ENCODE results near the gene DTYMK. TPM values are rescaled to one million over a fixed set of nuclear protein-coding genes. Genes with fewer than 3 reads are reported as not detected.

Gene DTYMK
- polyA plus RNA-seq, 4 donors = 31.9 to 53.3 (median 37.0) TPM

DNA sequence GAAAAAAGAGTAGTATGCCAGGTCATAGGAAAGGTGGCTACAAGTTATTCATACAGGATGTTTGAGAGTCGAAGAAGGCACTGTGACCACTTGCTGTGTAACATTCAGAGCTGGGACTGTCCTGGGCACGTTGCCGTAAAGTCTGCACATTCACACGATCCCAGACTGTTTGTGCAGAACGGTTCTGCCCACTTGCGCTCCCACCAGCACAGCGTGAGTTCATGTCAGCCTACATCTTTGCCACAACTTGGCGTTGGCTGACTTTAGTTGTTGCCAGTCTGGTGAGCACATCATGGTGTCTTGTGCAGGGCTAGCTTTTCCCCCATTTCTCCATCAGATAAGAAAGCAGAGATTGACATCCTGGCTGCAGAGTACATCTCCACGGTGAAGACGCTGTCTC, 22.3 kb upstream of the DTYMK start:
- DNase-seq (ENCODE audit: low read depth in 4 of 4, low spot score in 3 of 4) = no peak

DNA sequence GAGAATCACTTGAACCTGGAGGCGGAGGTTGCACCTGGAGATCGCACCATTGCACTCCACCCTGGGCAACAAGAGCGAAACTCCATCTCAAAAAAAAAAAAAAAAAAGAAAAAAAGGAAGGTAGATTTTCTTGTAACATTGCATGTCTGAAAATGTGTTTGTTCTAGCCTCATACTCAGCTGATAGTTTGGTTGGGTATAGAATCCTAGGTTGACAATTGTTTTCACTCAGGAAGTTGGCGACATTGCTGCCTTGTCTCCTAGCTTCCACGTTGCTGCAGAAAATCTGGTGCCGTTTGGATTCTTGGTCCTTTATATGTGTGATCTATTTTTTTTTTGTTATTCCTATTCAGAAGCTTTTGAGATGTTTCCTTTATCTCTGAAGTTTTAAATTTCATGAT, 19.9 kb upstream of the DTYMK start:
- DNase-seq (ENCODE audit: low read depth in 4 of 4, low spot score in 3 of 4) = no peak

DNA sequence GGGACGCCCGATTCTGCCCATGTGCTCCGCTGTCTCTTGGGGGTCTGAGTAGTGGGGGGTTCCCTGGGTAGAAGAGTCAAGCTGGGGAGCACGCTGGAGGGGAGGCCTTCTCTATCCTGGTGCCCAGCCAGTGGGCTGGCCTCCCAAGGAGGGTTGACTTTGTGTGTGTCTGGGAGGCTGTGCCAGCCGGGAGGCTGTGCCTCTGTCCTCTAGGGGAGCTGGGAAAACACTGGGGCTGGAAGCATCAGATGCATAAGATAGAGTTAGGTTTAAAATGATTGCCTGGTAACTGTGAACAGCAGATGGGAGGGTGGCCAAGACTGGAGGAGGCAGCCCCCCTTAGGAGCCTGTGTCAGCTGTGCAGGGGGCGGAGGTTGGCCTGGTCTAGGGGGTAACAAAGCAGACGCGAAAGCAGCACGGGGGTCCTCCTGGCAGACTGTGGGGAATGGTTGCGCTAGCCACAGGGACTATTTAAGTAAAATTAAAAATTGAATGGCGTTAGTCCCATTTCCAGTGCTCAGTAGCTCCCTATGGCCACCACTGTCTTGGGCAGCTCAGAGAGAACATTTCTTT, 16.5 kb upstream of the DTYMK start:
- DNase-seq (ENCODE audit: low read depth in 4 of 4, low spot score in 3 of 4) = no peak

DNA sequence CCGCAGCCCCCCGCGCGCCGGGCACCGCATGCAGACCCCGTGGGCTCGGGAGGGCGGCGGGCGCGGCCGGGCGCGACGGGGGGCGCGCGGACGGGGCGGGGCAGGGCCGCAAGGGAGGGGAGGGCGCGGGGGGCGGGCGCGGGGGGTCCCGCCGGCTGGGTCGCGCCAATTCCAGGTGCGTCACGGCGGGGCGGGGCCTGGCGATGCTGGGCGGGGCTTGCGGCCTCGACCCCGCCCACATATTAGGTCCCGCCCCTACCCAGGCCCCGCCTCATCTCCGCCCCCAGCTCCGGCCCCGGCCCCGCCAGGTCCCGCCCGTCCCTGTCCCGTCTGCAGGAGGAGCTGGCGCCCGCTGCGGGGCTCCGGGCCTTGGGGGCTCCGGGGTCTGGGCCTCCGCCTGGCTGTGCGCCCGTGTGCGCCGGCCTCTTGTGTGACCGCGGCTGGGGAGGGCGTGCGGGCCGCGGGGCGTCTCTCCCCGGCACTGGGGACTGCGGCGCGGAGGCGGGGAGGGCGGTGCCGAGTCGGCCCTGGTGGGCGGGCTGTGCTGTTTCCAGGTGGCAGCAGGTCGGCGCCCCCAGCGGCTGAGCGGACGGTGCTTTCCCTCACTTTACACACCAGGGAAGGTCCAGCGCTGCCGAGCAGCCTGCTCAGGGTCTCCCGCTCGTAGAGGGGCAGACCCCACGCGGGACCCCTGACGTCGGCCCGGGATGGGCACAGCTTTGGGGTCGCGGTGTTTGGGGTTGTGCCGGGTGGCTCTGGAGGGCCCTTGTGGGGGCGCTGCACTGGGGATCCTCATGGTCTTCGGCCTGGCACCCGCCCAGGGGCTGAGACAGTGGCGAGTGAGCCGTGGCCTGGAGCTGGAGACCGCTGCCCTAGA, 15.8 kb upstream of the DTYMK start:
- peak in 3 of 4 donors; percentile 33 to 74 (median 68) for DNase-seq (ENCODE audit: low read depth in 4 of 4, low spot score in 3 of 4)

DNA sequence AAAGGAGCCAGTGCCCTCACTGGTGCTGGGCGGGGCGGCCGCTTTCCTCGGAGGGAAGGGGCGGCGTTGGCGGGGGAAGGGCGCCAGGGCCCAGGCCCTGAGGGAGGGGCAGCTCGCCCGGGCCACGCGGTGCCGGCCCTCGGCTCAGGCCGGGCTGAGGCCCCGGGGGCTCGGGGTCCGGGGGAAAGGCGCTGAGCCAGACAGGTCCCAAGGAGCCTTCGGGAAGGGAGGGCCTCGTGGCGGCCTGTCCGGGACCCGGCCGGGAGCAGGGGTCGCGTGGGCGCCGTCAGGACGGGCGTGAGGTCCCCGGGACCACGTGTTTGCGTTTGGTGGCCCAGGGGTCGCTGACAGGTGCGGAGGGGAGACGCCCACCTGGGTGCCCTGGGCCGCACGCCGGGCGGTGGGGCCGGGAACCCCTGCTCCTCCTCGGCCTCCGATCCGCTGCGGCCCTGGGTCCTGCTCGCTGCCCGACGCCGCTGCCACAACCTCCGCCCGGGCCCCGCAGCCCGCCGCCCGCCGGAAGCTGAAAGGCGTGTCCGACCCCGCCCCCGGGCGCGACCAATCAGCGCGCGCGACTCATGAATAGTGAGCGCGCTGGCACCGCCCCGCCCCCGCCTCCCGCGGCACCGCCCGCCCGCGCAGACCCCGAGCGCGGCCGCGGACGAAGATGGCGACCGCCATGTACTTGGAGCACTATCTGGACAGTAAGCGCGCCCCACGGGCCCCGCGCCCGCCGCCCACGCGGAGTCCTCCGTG, 15.0 kb upstream of the DTYMK start, which contains the start of gene ING5:
Gene ING5 (plus strand): TSS at position 641 of the 756 bp plus-strand sequence. CDS start 27 bp downstream, at position 668.
- DNase-seq (ENCODE audit: low read depth in 4 of 4, low spot score in 3 of 4) = peak; percentile 73 to 85 (median 82)

DNA sequence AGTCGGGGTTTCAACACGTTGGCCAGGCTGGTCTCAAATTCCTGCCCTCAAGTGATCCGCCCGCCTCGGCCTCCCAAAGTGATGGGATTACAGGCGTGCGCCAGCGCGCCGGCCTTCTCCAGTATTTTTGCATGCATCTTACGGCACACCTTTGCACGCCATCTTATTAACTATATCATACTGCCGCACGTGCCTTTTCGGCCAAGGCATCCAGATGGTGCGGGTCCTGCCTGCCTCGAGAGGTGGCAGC, 14.5 kb upstream of the DTYMK start:
- no peak for DNase-seq (ENCODE audit: low read depth in 4 of 4, low spot score in 3 of 4)

DNA sequence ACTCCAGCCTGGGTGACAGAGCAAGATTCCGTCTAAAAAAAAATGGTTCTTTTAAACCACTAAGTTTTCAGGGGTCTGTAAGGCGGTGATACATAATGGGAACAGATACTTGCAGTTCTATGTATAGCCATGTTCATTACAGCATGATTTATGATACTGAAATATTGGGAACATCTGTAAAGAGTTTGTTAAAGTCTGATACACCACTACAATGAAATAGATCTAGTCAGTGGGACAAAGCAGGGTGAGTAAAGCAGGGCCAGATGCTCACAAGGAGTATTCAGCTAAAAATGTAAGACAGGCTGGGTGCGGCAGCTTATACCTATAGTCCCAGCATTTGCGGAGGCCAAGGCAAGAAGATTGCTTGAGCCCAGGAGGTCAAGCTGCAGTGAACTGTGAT, 9.0 kb upstream of the DTYMK start:
- DNase-seq (ENCODE audit: low read depth in 4 of 4, low spot score in 3 of 4) = no peak

DNA sequence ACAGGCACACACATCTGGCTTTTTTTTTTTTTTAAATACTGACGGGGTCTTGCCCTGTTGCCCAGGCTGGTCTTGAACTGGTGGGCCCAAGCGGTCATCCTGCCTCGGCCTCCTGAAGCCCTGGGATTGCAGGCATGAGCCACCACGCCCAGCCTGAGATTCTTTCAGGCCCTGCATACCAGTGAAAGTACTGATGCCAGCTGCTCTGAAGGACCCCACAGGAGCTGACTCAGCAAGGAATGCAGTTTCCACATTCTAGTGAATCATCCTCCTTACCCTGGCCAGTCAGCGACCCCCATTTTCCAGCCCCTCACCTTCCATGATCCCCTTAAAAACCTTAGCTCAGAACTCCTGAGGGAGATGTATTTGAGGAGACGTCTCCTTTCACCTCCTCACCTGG, 5.8 kb upstream of the DTYMK start:
- DNase-seq (ENCODE audit: low read depth in 4 of 4, low spot score in 3 of 4) = no peak

DNA sequence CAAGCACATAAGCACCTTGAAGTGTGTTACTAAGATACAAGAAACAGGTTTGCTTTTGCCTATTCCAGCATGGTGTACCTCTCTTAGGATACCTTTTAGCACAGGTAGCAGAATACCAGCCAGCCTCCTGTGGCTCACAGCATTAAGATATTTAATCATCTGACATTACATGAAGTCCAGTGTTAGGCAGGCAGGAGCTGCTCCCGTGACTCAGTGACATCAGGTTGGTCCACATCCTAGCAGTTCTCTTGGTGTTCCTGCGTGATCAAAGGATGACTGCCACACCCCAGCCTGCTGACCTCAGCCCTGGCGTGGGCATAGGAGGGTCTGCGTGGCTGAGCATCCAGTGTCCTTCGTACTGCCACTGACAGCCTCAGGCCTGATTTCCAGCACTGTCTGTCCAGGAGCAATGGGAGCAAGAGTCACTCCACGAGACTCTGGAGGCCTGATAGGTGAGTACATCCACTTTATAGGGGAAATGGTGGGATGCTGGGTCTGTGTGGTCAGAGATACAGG, 3.6 kb upstream of the DTYMK start:
- DNase-seq (ENCODE audit: low read depth in 4 of 4, low spot score in 3 of 4) = no peak

DNA sequence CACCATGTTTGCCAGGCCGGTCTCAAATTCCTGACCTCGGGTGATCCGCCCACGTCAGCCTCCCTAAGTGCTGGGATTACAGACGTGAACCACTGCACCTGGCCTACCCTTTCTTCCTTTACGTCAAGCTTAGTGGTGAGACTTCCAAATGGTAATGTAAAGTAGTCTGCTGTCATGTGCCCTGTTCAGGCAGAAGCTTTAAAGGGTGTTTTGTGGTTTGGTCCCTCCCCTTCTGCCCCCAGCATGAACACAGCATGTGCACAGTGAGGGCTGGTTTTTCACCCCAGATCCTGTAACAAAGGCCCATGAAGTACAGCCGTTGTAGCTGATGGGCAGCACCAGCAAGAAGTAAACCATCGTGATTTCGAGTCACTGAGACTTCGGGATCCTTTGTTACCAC, 2.7 kb upstream of the DTYMK start:
- DNase-seq (ENCODE audit: low read depth in 4 of 4, low spot score in 3 of 4) = no peak

DNA sequence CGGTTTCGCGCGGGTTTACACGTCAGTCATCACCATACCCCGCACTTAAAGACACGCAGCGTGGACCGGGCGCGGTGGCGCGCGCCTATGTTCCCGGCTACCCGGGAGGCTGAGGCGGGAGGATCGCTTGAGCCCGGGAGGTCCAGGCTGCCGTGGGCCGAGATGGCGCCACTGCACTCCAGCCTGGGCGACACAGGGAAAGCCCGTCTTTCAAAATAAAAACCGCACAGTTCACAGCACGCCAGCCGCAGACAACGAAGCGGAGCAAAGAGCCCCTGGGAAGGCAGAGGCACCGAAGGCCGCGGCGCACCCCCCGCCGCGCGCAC, 328 bp downstream of the DTYMK start:
- DNase-seq (ENCODE audit: low read depth in 4 of 4, low spot score in 3 of 4) = no peak

DNA sequence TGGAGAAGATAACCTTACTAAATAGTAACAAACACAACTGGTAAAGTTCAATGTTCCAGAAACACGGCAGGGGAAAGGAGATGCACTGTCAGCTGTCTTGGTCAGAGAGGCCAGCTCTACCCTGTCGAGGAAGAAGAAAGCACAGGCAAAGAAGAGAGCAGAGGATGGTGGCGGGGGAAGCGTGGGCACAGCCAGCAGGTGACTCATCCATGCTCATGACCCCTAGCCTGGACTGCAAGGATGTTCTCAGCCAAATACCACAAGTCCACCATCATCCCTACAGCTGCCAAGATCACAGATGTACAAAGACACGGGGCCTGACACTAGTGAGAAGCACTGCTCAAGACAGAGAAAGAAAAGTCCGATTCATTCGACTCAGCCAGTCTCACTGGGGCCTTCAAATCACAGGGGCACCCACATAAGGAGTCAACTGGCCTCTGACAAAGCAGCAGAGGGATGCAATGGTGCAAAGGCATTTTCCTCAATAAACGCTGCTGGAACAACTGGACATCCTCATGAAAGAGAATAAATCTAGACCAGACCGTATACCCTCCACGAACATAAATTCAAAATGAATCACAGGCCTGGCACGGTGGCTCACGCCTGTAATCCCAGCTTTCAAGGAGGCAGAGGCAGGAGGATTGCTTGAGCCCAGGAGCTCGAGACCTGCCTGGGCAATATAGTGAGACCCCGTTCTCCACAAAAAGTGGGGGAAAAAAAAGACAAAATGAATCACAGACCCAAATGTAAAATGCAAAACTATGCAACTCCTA, 5.6 kb downstream of the DTYMK start:
- DNase-seq (ENCODE audit: low read depth in 4 of 4, low spot score in 3 of 4) = no peak

DNA sequence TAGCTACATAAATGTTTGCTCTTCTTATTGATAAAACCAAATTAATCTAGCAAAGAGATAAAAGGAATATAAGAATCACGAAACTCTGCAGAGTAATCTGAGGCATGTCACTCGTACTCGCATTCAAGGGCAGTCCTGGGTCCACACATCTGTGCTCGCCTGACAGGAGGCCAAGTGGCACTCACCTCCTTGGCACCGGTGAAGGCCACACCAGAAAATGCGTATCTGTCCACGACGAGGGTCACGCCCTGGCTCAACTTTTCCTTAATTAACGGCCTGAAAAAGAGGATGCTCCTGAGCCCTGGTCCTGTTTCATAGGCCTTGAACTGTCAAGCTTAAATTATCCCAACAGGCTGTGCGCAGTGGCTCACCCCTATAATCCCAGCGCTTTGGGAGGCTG, 6.6 kb downstream of the DTYMK start:
- DNase-seq (ENCODE audit: low read depth in 4 of 4, low spot score in 3 of 4) = no peak

DNA sequence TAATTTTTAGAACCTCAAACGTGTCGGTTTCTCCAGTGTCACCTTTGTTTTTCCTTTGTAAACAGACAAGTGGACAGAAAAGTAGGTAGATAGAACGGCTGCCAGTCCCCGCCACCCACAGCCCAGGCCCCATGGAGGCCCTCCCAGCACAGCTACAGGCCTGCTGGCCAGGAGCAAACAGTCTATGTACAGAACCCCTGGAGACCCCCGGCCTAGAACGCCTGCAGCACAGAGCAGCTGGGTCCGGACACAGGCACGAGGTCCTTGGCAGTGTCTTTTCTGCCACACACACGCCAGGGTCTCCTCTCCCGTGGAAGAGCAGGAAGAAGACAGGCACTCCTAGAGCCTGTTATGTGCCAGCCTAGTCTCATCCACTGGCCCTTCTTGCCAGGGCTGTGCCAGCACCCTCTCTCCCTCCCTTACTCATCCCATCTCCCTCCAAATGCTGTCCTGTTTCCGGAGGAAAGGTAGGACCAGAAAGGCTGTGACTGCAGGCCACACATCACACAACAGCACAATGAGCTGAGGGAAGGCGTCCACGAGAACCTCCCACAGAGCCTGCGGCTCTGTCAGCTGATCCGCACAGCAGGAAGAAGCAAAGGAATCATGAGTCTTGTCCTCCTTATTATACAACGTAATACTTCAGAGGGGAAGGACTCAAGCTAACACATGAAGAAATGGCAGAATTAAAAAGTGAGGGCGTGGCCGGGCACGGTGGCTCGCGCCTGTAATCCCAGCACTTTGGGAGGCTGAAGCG, 7.7 kb downstream of the DTYMK start:
- DNase-seq (ENCODE audit: low read depth in 4 of 4, low spot score in 3 of 4) = no peak

DNA sequence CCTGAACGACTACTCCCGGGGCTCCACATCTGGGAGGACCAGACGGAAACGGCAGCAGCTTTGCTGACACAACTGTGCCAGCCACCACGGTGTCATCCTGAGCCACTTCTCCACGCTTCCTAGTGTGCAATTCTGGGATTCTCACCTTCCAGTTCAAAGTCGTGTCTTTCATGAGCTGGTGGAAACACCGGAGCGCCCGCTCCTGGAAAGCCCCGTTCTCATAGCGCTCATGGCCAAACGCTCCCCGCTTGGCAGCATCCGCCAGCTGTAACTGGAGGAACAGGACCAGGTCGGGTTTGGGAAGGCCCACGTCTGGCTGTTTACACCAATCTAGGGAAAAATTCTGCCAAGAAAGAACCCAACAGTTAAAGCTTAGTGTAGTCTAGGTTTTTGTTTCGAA, 8.3 kb downstream of the DTYMK start:
- DNase-seq (ENCODE audit: low read depth in 4 of 4, low spot score in 3 of 4) = no peak

DNA sequence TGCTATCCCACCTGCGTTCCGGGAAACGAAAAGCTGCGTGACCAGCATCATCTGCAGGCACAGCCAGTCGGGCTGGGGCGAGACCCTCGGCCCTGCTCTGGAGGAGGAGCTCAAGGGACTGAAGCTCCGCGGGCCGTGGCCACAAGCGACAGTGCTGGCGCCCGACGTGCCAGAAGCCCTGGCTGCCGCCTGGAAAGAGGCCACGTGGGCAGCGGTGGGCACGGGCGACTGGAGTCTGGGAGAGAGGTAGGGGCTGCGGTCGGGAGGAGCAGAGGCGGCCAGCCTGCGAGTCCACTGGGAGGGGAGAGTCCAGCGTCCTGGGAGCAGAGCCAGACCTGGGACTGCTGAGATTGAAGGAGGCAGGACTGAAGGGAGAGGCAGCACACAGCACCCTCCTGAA, 9.2 kb downstream of the DTYMK start:
- no peak for DNase-seq (ENCODE audit: low read depth in 4 of 4, low spot score in 3 of 4)

DNA sequence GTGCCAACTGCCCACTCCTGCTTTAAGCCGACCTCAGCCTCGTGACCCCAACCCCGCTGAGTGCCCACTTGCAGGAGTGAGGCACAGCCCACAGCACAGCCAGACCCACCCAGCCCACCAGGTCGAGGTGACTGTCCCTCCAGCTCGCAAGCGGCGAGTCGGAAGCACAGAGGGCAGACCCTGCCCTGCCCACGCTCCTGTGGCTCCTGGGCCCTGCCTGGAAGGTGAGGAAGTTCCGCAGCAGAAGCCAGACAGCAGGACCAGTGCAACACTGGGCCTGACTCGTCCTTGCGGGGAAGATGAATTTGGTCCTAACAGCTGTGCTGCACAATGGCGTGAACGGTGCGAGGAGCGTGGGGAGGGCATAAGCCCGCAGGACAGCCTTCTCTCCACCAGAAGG, 9.9 kb downstream of the DTYMK start:
- no peak for DNase-seq (ENCODE audit: low read depth in 4 of 4, low spot score in 3 of 4)

DNA sequence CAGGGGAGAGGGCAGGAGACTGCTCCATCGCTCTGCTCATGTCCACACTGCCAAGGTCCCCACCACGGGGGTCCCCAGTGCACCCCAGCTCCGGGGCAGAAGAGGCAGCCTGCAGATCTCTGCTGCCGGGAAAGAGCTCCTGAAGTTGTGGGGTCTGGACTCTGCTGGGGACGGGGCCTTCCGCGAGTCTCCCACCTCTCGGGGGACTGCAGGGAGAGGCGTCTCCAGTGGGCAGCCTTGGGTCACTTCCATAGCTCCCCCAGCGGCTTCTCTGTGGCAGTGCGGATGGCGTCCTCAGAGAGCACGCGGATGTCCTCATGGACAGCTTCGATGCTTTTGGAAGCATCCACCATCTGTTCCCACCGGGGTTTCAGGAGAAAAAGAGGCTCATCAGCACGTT, 10.7 kb downstream of the DTYMK start:
- no peak for DNase-seq (ENCODE audit: low read depth in 4 of 4, low spot score in 3 of 4)

DNA sequence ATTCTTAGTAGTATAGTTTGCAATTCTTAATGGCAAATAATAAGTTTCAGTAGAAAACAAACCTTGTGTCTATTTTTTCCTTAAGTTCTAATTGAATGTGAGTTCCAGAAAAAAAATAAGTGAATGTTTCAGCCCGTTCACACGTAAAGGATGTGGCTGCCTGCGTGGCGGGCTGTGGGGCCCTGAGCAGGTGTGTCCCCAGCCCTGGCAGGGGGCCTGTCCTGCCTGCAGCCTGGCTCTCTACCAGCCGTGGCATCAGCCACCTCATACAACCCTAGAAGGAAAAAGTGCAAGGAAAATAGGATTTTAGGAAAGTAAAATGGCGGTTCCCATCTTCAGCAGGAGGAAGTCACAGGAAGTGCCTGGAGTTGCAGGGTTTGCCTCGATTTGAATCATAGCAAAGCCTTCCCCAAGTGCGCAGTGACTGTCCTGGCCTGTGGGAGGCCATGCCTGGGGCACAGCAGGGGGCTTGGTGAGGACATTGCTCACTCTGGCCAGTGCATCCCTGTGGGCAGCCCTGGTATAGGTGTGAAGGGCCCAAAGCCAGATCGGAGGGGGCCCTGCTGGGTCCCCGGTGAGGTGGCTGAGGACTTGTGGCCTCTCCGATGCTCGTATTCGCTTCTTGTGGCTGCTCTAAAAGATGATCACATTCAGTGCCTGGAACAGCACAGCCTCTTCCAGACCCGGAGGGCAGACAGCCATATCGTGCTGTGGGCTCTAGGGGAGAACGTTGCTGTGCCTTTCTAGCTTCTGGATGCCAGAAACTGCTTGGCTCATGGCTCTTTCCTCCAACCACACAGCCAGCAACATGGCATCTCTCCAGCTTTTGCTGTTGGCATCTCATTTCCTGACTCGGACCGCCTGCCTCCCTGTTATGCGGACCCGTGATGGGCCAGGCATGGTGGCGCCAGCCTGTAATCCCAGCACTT, 12.6 kb downstream of the DTYMK start:
- no peak for DNase-seq (ENCODE audit: low read depth in 4 of 4, low spot score in 3 of 4)
